ENCODE results near the gene WDR90.

The WDR90 gene

GRCh38 chr16:716768-717325, 67.7 kb downstream of the WDR90 start:
- in situ Hi-C loops (cut with MboI; ENCODE audit: low sequenced_read_pairs), result no loop called here

All from HL-60/S4 treated with phorbol 12-myristate 13-acetate at 8.2 ng/mL for 4 days and 3 days (cell line).